NOMO-1 treated with DMSO at 0.1 percent for 48 hours (cell line): Measurements from ENCODE around the gene OGDHL.
"Not testable (repeated sequence)": the region's sequence is repeated elsewhere in the genome, so short reads cannot be mapped to it uniquely, and the experiment has no call there.

Source experiments
- DNase-seq: peaks from one replicate; lab custom pipeline; 2025; ENCODE audit not compliant: unreplicated experiment; lab: John Stamatoyannopoulos, UW

The OGDHL gene

GRCh38 chr10:49756641-49757040 is 5.5 kb downstream of the OGDHL start:
- no peak for DNase-seq

- DNase-seq = no peak
These were observed 6.1 kb downstream of the OGDHL start for GRCh38 chr10:49756031-49756430.

GRCh38 chr10:49754951-49755350 is 7.2 kb downstream of the OGDHL start:
- not testable (repeated sequence) for DNase-seq

GRCh38 chr10:49752584-49752983 is 9.5 kb downstream of the OGDHL start:
- no peak for DNase-seq

DNA sequence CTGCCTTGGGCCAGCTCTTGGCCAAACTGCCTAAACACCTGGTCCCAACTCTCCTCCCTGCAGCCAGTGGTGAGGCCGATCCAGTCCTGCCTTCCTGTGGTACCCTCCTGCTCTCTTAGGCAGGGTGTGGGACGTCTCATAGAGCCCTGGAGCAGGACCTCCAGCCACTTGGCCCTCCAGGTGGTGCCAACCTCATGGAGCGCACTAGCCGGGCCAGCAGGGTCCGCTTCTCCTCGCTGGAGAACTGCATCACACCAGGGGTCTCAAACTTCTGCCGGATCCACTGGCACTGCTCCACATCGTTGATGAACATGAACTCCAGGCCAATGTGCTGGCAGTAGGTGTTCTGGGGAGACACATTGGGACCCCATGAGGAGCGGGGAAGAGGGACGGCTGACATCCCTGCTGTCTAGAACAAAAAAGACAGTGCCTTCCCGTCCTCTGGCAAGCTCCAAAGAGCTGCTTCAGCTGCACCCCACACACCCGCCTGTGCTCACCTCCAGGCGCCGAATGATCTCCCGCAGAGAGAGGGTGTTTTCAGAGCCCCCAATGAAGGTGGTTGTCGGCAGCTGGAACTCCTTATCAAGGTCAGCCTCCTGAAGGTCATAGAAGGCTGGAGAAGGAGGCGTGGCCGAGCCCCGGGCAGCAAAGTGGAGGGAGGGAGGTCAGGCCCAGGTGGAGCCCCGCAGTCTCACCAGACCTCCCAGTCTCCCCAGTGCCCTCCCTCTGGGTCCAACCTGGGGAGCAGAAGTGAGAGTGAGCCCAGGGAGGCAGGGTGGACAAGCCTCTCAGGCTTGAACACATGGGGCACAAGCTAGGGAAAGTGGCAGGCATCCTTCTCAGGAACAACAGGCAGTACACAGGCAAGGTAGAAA is 10.2 kb downstream of the OGDHL start:
- DNase-seq = no peak

DNA sequence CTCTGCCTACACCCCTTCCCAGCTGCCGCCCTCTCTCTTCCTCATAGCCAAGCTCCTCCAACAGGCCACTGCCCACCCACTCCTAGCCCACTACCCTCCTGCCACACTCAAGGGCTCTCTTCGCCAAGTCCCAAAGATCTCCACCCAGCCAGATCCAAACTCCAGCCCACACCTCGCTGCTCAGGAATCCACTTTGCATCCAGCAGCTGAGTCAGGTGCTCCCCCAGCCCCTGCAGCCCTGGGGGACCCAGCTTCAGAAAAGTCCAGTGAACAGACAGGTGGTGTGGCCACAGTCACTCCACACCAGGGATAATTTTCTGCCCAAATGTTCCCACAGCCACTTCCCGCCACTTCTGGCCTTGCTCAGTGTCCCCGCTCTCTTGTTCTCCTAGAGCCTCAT is 10.9 kb downstream of the OGDHL start:
- no peak for DNase-seq

DNA sequence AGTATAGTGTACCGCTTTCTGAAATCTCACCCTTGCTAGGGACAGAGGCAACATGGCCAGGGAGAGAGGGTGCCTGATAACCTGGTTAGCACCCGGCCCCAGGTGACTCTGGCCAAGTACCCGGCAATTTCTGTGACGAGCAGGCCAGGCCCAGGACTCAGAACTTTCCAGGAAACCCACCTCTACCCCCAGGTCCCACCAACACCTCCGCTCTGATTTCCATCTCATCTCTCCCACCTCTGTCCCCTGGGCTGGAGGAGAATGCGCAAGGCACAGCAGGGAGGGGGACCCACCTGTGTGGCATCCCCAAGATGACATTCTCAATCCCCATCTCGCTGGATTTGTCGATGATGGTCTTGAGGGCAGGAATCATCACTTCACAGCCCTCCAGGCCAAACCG is 11.6 kb downstream of the OGDHL start:
- DNase-seq = no peak

- no peak for DNase-seq
These were observed 12.3 kb downstream of the OGDHL start for GRCh38 chr10:49749556-49750491.

DNA sequence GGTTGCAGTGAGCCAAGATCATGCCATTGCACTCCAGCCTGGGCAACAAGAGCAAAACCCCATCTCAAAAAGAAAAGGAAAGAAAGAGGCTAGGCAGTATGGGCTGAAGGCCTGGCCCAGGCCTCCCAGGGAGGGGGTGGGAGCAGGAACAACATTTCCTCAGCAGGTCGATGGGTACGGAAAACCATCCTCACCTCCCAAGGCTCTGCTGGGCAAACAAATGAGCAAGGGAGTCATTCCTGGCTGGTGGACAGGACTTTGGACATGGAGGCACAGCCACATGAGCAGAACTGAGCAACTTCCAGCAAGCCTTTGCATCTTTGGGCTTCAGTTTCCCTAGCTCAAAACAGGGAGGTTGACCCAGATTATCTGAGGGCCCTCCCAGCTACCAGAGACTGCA is 13.0 kb downstream of the OGDHL start:
- DNase-seq = no peak

DNA sequence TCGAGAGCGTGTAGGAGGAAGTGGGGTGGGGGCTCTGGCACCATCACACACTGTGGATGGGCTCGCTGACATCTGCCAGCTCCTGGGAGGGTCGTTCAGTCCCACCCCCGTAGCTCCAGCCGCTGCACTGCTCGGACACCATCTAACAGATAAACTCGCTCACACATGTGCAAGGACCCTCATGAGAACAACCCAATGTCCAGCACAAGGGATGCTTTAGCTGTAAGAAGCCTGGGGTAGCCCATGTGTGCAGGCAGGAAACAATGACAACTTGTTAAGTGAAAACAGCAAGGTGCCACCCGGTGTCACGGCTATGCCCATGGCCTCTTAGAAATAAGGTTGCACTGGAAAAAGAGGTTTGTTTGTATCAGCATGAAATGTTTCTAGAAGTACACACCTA is 14.1 kb downstream of the OGDHL start:
- DNase-seq = no peak

GRCh38 chr10:49747303-49747646 is 14.8 kb downstream of the OGDHL start:
- DNase-seq = no peak

DNA sequence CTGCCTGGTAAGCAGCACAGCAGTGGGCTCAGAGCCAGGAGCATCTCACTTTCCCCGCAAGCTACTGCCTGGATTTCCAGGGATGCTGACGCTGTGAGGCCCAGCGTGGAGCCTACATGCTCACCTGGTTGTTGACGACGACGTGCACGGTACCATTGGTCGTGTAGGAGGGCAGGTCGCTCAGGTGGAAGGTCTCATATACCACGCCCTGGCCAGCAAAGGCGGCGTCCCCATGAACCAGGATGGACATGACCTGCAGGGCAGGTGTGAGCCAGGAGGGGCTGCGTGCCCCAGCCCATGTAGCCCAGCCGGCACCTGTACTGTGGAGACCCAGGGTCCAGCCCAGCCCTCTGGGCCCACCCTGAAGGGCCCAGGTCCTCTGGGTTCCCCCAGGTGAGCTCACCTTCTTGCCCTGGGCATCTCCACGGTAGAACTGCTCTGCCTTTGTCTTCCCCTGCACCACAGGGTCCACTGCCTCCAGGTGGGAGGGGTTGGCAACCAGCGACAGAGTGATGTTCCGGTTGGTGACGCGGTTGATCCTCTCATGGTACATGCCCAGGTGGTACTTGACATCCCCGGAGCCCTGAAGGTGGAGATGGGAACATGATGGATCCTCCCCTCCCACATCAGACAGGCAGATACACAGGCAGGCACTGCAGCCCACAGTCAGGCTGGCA is 15.4 kb downstream of the OGDHL start:
- DNase-seq = no peak

DNA sequence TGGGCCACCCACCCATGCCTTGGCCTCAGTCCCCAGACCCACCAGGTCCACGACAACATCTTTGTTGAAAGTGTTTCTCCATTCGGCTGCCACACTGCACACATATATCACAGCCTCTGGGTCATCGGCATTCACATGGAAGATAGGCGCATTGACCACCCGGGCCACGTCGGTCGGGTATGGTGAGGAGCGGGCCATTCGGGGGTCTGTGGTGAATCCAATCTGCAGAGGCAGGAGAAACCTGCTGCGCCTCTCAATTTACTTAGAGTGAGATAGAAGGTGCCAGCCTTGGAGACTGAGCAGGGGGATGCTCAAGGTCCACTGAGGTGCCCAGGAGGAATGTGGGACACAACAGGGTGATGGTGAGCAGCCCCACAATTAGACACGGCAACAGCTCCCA is 16.4 kb downstream of the OGDHL start:
- no peak for DNase-seq

DNA sequence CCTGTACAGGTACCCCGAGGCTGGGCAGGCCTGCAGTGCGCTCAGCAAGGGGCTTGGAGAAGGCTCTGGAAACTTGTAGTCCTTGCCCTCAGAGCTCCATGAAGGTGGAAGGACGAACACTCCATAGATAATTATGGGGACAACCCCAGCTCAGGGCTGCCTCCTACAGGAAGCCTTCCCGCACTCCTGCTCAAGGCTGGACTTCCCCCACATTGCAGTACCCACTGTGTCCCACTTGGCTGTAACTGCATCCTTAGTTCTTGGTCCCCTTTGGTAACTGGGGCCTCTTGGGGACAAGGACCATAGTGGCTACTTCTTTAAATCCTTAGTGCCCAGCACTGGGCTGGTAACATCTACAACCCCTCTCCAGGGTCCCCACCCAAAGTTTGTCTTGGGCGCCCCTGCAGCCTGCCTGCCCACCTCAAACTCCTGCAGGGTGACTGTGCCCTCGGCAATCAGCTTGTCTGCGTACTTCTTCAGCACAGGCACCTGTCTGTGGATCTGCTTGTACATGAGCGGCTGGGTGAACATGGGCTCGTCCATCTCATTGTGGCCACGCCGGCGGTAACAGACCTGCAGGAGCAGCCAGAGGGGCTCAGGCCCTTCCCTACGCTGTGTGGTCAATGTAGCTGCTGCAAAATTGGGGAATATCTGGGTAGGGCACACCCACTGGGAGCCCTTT is 17.1 kb downstream of the OGDHL start:
- DNase-seq = no peak

DNA sequence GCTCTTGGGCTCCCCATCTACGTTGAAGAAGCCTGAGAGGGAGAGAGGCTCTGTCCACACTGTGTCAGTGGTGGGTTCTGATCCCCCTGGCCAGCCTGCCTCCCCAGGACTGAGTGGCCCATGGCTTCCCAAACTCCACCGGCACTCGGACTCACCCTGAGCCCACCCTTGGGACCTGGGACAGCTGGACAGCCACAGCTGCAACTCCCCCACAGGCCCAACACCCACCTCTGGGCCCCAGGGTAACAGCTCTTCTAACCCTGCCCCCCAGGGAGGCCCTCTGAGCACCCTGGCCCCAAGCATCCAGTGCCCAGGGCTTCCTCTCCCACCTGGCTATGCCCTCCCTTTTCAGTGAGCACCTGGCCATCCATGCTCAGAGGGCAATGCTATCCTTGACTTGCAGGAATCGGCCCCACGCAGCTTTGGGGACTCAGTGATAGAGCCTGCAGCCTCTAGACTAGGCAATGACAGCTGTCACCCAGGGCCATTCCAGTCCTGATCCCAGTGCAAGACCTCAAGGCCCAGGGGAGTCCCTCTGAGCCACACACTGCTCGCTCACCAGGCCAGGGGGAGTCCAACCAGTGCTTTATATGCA is 17.9 kb downstream of the OGDHL start:
- no peak for DNase-seq

GRCh38 chr10:49743464-49744075 is 18.6 kb downstream of the OGDHL start:
- DNase-seq = no peak

DNA sequence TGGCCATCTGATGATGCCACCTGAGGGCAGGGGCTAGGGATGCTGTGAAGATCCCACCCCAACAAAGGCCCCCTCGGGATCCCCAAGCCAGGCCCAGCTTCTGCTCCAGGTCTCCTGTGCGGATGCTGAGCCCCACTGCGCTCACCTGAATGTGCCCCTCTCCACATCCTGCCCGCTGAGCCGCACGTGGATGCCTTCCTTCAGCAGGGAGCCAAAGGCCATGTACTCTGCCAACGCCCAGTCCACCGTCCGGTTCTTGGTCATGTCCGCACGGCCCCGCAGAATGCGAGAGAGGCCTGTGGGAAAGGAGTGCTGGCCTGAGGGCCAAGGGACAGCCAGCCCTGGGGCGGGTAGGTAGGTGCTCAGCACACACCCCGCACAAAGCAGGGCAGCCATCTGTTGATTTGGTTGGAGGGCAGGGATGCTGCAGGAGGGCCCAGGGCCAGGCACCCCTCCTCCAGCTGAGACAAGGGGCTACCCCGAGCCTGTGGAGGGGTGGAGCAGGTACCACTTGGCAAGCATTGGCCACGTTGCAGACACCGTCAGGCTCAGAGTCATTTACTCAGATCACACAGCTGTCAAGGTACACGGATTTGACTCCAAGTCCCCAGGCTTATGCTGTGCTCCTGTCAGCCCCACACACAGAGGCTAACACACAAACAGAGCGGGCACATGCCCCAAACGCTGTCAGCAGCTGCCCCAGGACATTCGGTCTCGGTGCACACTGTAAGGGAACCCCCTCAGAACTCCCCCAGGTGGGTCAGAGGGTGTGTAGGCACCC is 19.2 kb downstream of the OGDHL start:
- DNase-seq = no peak

- no peak for DNase-seq
These were observed 20.8 kb downstream of the OGDHL start for GRCh38 chr10:49741108-49741995.
